Measurements from ENCODE around the gene PCDHA6. TPM values are rescaled to one million over a fixed set of nuclear protein-coding genes. Genes with fewer than 3 reads are reported as not detected.
"Not testable (repeated sequence)": the region's sequence is repeated elsewhere in the genome, so short reads cannot be mapped to it uniquely, and the experiment has no call there.

The PCDHA6 gene
- total RNA-seq, 2 experiments from 2014 or later: not detected

GRCh38 chr5:140833993-140834392, 6.2 kb downstream of the PCDHA6 start, which contains the start of gene PCDHA7:
PCDHA7 (plus strand) TSS chr5:140834269; CDS start chr5:140834384, 115 bp downstream.
- peaks cover 26 to 38% of the 10 kb centered on the region in 2 experiments for H3K9me3 ChIP-seq (ENCODE audit: control insufficient read depth in 1 of 2, insufficient read depth in 1 of 2, low read length in 2 of 2)
- intact Hi-C loops (cut with DNase I, micrococcal nuclease): no loop called here
- no peak for TF ChIP-seq CTCF (IDR thresholded peaks at IDR 0.05)
- ChIA-PET CTCF (no interaction called here), POLR2A (no interaction called here)
- Mint-ChIP-seq H3K27me3 (peaks cover 42% of the 10 kb centered on the region), H3K36me3 (ENCODE audit: low read depth) (no peaks in the 10 kb centered on the region), H3K4me3 (no peak within 1 kb of the TSS), H3K27ac (no peak within 1 kb of the TSS), H3K9me3 (peaks cover 12% of the 10 kb centered on the region), H3K4me1 (ENCODE audit: low read depth) (no peaks in the 10 kb centered on the region)
- ATAC-seq (ENCODE audit: poor library complexity) (no peak), DNase-seq (no peak)
- peaks cover 13 to 22% of the 10 kb centered on the region in 2 experiments for H3K27me3 ChIP-seq (ENCODE audit: control insufficient read depth in 1 of 2, insufficient read depth in 2 of 2, low read length in 2 of 2)
- H3K27ac ChIP-seq (ENCODE audit: low read depth in 1 of 2, low read length in 2 of 2): no peak within 1 kb of the TSS
- no peak within 1 kb of the TSS for H3K4me3 ChIP-seq (ENCODE audit: low read length)
- H3K4me1 ChIP-seq (ENCODE audit: insufficient read depth, low read length): no peaks in the 10 kb centered on the region
- no peaks in the 10 kb centered on the region for H3K36me3 ChIP-seq (ENCODE audit: insufficient read depth, low read length)

GRCh38 chr5:140834439-140835008, 6.8 kb downstream of the PCDHA6 start:
- H3K4me3 ChIP-seq (ENCODE audit: low read length); POLR2A ChIA-PET; H3K36me3 Mint-ChIP-seq (ENCODE audit: low read depth); DNase-seq; H3K36me3 ChIP-seq (ENCODE audit: insufficient read depth, low read length); ATAC-seq (ENCODE audit: poor library complexity); H3K4me1 Mint-ChIP-seq (ENCODE audit: low read depth); CTCF ChIA-PET; H3K4me3 Mint-ChIP-seq; H3K27ac ChIP-seq (ENCODE audit: low read depth in 1 of 2, low read length in 2 of 2); H3K4me1 ChIP-seq (ENCODE audit: insufficient read depth, low read length); intact Hi-C loops (cut with DNase I, micrococcal nuclease); H3K27ac Mint-ChIP-seq: not testable (repeated sequence)
- Mint-ChIP-seq H3K9me3 (peaks cover 12% of the 10 kb centered on the region), H3K27me3 (peaks cover 45% of the 10 kb centered on the region)
- Histone ChIP-seq H3K9me3 (ENCODE audit: control insufficient read depth in 1 of 2, insufficient read depth in 1 of 2, low read length in 2 of 2) (peaks cover 30 to 33% of the 10 kb centered on the region in 2 experiments), H3K27me3 (ENCODE audit: control insufficient read depth in 1 of 2, insufficient read depth in 2 of 2, low read length in 2 of 2) (peaks cover 13 to 27% of the 10 kb centered on the region in 2 experiments)

- H3K4me3 Mint-ChIP-seq: no peak overlapping the region
- CTCF ChIA-PET: no interaction called here
- POLR2A ChIA-PET: no interaction called here
- peaks cover 5% of the 10 kb centered on the region for H3K36me3 Mint-ChIP-seq (ENCODE audit: low read depth)
- no peak for TF ChIP-seq CTCF (IDR thresholded peaks at IDR 0.05)
- no peak overlapping the region for H3K4me3 ChIP-seq (ENCODE audit: low read length)
- intact Hi-C loops (cut with DNase I, micrococcal nuclease): no loop called here
- H3K4me1 ChIP-seq (ENCODE audit: insufficient read depth, low read length): no peaks in the 10 kb centered on the region
- peaks cover 14 to 36% of the 10 kb centered on the region in 2 experiments for H3K27me3 ChIP-seq (ENCODE audit: control insufficient read depth in 1 of 2, insufficient read depth in 2 of 2, low read length in 2 of 2)
- peaks cover 50% of the 10 kb centered on the region for H3K27me3 Mint-ChIP-seq
- no peak for ATAC-seq (ENCODE audit: poor library complexity)
- H3K27ac Mint-ChIP-seq: no peak overlapping the region
- DNase-seq: no peak
- H3K36me3 ChIP-seq (ENCODE audit: insufficient read depth, low read length): no peaks in the 10 kb centered on the region
- H3K9me3 Mint-ChIP-seq: peaks cover 19% of the 10 kb centered on the region
- no peak overlapping the region for H3K27ac ChIP-seq (ENCODE audit: low read depth in 1 of 2, low read length in 2 of 2)
- peaks cover 25 to 31% of the 10 kb centered on the region in 2 experiments for H3K9me3 ChIP-seq (ENCODE audit: control insufficient read depth in 1 of 2, insufficient read depth in 1 of 2, low read length in 2 of 2)
- H3K4me1 Mint-ChIP-seq (ENCODE audit: low read depth): no peaks in the 10 kb centered on the region
Measured at GRCh38 chr5:140835622-140836510, 8.1 kb downstream of the PCDHA6 start.
